Measurements from ENCODE around the gene SLC28A3.

Gene SLC28A3

GRCh38 chr9:84337252-84337651, 3.3 kb downstream of the SLC28A3 start:
- no peak overlapping the region for H3K27ac ChIP-seq (ENCODE audit: low read depth, low read length)
- no peaks in the 10 kb centered on the region for H3K36me3 ChIP-seq (ENCODE audit: control insufficient read depth, insufficient read depth, low read length)
- H3K27me3 ChIP-seq (ENCODE audit: control insufficient read depth, insufficient read depth, low read length) = no peaks in the 10 kb centered on the region
- H3K4me3 ChIP-seq (ENCODE audit: low read length) = no peak overlapping the region
- no peak overlapping the region for H3K9ac ChIP-seq (ENCODE audit: low read length)
- H3K4me1 ChIP-seq (ENCODE audit: control insufficient read depth, insufficient read depth, low read length) = no peaks in the 10 kb centered on the region

GRCh38 chr9:84331119-84331809, 9.3 kb downstream of the SLC28A3 start:
- Histone ChIP-seq H3K4me3 (ENCODE audit: low read length) (no peak overlapping the region), H3K27me3 (ENCODE audit: control insufficient read depth, insufficient read depth, low read length) (no peaks in the 10 kb centered on the region), H3K4me1 (ENCODE audit: control insufficient read depth, insufficient read depth, low read length) (no peaks in the 10 kb centered on the region), H3K9ac (ENCODE audit: low read length) (no peak overlapping the region), H3K27ac (ENCODE audit: low read depth, low read length) (no peak overlapping the region), H3K36me3 (ENCODE audit: control insufficient read depth, insufficient read depth, low read length) (no peaks in the 10 kb centered on the region)

DNA sequence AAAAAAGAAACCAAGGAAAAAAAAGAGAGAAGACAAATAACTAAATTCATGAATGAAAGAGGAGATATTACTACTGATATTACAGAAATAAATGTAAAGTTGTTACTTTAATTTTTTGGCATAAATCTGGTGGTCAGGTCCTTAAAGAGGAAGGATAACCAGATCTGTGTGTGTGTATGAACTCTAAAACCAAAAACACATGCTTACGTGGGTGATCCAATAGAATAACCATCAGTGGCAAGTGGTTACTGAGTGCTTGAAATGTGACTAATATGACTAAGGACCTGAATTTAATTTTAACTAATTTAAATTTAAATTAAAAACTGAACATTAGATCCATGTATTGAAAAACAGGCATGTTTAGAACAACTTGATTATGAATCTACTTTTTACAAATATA, 10.3 kb downstream of the SLC28A3 start:
- H3K27me3 ChIP-seq (ENCODE audit: control insufficient read depth, insufficient read depth, low read length) = no peaks in the 10 kb centered on the region
- H3K36me3 ChIP-seq (ENCODE audit: control insufficient read depth, insufficient read depth, low read length) = no peaks in the 10 kb centered on the region
- H3K4me3 ChIP-seq (ENCODE audit: low read length) = no peak overlapping the region
- H3K4me1 ChIP-seq (ENCODE audit: control insufficient read depth, insufficient read depth, low read length) = no peaks in the 10 kb centered on the region
- no peak overlapping the region for H3K27ac ChIP-seq (ENCODE audit: low read depth, low read length)
- H3K9ac ChIP-seq (ENCODE audit: low read length) = no peak overlapping the region

DNA sequence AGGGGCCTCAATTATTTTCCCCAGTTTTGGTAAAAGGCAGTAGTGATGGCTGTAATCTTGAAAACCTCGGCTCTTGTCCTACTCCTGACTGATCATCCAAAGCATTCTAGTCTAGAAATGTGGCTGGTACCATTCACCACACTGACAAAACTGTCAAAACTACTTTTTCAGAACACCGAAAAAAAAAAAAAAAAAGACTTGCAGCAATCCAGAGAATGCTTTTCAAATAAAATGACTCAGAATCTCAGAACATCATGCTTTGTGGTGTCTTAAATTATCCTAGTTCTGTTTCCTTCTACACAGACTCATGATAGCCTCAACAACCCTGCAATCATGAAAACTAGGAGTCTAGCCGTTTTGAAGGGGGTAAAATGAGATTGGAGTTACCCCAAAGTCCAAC, 13.4 kb downstream of the SLC28A3 start:
- no peaks in the 10 kb centered on the region for H3K27me3 ChIP-seq (ENCODE audit: control insufficient read depth, insufficient read depth, low read length)
- H3K36me3 ChIP-seq (ENCODE audit: control insufficient read depth, insufficient read depth, low read length) = no peaks in the 10 kb centered on the region
- H3K27ac ChIP-seq (ENCODE audit: low read depth, low read length) = no peak overlapping the region
- no peaks in the 10 kb centered on the region for H3K4me1 ChIP-seq (ENCODE audit: control insufficient read depth, insufficient read depth, low read length)
- H3K9ac ChIP-seq (ENCODE audit: low read length) = no peak overlapping the region
- no peak overlapping the region for H3K4me3 ChIP-seq (ENCODE audit: low read length)

DNA sequence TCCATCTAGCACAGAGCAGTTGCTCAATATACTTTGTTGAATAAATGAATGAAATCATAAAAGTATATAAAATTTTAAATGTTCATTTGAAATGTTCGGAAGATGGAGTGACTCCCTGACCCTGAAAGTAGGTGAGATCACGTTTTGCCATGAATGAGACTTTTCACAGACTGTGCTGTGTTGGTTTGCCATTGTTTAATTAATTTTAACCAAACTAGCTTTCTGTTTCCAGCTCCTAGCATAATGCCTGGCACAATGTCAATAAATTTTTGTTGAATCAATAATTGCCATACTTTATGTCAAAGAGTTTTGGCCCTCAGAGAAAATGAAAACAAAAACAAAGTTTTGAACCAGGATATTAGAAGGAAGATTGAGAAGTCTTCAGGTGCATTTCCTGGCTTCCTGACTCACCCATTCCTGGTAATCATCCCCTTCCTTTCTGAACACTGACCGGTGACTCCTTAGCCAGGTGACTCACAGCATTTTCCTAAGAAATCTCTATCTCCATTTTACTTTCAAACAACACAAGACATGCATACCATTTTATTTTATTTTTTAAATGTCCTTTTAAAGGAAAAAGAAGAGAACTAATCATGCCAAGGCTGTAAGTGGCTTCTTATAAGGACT, 15.1 kb downstream of the SLC28A3 start:
- H3K36me3 ChIP-seq (ENCODE audit: control insufficient read depth, insufficient read depth, low read length) = no peaks in the 10 kb centered on the region
- no peak overlapping the region for H3K9ac ChIP-seq (ENCODE audit: low read length)
- no peaks in the 10 kb centered on the region for H3K27me3 ChIP-seq (ENCODE audit: control insufficient read depth, insufficient read depth, low read length)
- H3K4me3 ChIP-seq (ENCODE audit: low read length) = no peak overlapping the region
- H3K4me1 ChIP-seq (ENCODE audit: control insufficient read depth, insufficient read depth, low read length) = no peaks in the 10 kb centered on the region
- no peak overlapping the region for H3K27ac ChIP-seq (ENCODE audit: low read depth, low read length)

- no peak overlapping the region for H3K4me3 ChIP-seq (ENCODE audit: low read length)
- no peak overlapping the region for H3K9ac ChIP-seq (ENCODE audit: low read length)
- H3K36me3 ChIP-seq (ENCODE audit: control insufficient read depth, insufficient read depth, low read length) = no peaks in the 10 kb centered on the region
- H3K4me1 ChIP-seq (ENCODE audit: control insufficient read depth, insufficient read depth, low read length) = no peaks in the 10 kb centered on the region
- H3K27ac ChIP-seq (ENCODE audit: low read depth, low read length) = no peak overlapping the region
- no peaks in the 10 kb centered on the region for H3K27me3 ChIP-seq (ENCODE audit: control insufficient read depth, insufficient read depth, low read length)
These were observed 15.7 kb downstream of the SLC28A3 start for GRCh38 chr9:84324811-84325210.

DNA sequence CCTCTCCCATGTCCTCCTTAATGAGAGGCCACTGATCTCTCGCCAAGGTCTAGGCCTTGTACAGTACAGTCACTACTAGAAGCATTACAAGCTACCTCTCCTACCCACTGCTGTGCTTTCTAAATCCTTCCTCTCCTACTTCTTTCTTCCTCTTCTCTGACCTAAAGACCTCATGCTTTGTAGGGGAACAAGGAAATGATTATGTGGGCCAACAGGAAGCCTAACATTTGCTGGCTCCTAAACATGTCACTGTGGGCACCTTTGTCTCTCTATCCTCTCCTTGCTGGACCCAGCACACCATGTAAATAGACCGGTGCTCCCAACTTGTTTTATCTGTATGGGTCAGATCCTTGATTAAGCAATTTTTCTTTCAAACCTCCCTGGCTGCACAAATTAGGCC, 16.7 kb downstream of the SLC28A3 start:
- no peak overlapping the region for H3K4me3 ChIP-seq (ENCODE audit: low read length)
- H3K9ac ChIP-seq (ENCODE audit: low read length) = no peak overlapping the region
- no peak overlapping the region for H3K27ac ChIP-seq (ENCODE audit: low read depth, low read length)
- no peaks in the 10 kb centered on the region for H3K4me1 ChIP-seq (ENCODE audit: control insufficient read depth, insufficient read depth, low read length)
- H3K27me3 ChIP-seq (ENCODE audit: control insufficient read depth, insufficient read depth, low read length) = no peaks in the 10 kb centered on the region
- no peaks in the 10 kb centered on the region for H3K36me3 ChIP-seq (ENCODE audit: control insufficient read depth, insufficient read depth, low read length)

GRCh38 chr9:84322828-84323227, 17.7 kb downstream of the SLC28A3 start:
- Histone ChIP-seq H3K27me3 (ENCODE audit: control insufficient read depth, insufficient read depth, low read length) (no peaks in the 10 kb centered on the region), H3K9ac (ENCODE audit: low read length) (no peak overlapping the region), H3K27ac (ENCODE audit: low read depth, low read length) (no peak overlapping the region), H3K36me3 (ENCODE audit: control insufficient read depth, insufficient read depth, low read length) (no peaks in the 10 kb centered on the region), H3K4me1 (ENCODE audit: control insufficient read depth, insufficient read depth, low read length) (no peaks in the 10 kb centered on the region), H3K4me3 (ENCODE audit: low read length) (no peak overlapping the region)

GRCh38 chr9:84320231-84320630, 20.3 kb downstream of the SLC28A3 start:
- no peaks in the 10 kb centered on the region for H3K4me1 ChIP-seq (ENCODE audit: control insufficient read depth, insufficient read depth, low read length)

GRCh38 chr9:84319632-84320031, 20.9 kb downstream of the SLC28A3 start:
- no peaks in the 10 kb centered on the region for H3K4me1 ChIP-seq (ENCODE audit: control insufficient read depth, insufficient read depth, low read length)
- H3K27me3 ChIP-seq (ENCODE audit: control insufficient read depth, insufficient read depth, low read length) = no peaks in the 10 kb centered on the region
- H3K36me3 ChIP-seq (ENCODE audit: control insufficient read depth, insufficient read depth, low read length) = no peaks in the 10 kb centered on the region
- no peak overlapping the region for H3K4me3 ChIP-seq (ENCODE audit: low read length)
- H3K9ac ChIP-seq (ENCODE audit: low read length) = no peak overlapping the region
- H3K27ac ChIP-seq (ENCODE audit: low read depth, low read length) = no peak overlapping the region

More at GRCh38 chr9:84320231-84320630, 20.3 kb downstream of the SLC28A3 start:
- Histone ChIP-seq H3K27me3 (ENCODE audit: control insufficient read depth, insufficient read depth, low read length) (no peaks in the 10 kb centered on the region), H3K36me3 (ENCODE audit: control insufficient read depth, insufficient read depth, low read length) (no peaks in the 10 kb centered on the region), H3K4me3 (ENCODE audit: low read length) (no peak overlapping the region), H3K27ac (ENCODE audit: low read depth, low read length) (no peak overlapping the region), H3K9ac (ENCODE audit: low read length) (no peak overlapping the region)

DNA sequence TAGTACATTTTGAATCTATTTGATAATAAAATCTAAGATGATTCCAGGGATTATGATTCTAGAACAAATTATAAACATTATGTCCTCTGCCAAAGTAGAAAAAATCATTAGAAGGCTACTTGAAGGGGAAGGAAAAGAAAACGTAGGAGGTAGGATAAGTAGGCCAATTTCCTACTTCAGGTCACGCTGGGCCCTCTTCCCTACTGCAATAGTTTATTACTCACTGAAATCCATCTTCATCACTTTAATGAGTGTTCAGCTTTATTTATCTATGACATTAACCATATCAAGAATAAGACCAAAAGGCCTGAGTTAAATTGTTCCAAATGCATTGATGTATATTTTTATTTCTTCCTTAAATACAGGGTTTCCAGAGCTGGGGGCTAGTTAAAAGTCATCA, 21.6 kb downstream of the SLC28A3 start:
- H3K9ac ChIP-seq (ENCODE audit: low read length) = no peak overlapping the region
- H3K27me3 ChIP-seq (ENCODE audit: control insufficient read depth, insufficient read depth, low read length) = no peaks in the 10 kb centered on the region
- no peak overlapping the region for H3K27ac ChIP-seq (ENCODE audit: low read depth, low read length)
- H3K4me3 ChIP-seq (ENCODE audit: low read length) = no peak overlapping the region
- no peaks in the 10 kb centered on the region for H3K4me1 ChIP-seq (ENCODE audit: control insufficient read depth, insufficient read depth, low read length)
- H3K36me3 ChIP-seq (ENCODE audit: control insufficient read depth, insufficient read depth, low read length) = no peaks in the 10 kb centered on the region

DNA sequence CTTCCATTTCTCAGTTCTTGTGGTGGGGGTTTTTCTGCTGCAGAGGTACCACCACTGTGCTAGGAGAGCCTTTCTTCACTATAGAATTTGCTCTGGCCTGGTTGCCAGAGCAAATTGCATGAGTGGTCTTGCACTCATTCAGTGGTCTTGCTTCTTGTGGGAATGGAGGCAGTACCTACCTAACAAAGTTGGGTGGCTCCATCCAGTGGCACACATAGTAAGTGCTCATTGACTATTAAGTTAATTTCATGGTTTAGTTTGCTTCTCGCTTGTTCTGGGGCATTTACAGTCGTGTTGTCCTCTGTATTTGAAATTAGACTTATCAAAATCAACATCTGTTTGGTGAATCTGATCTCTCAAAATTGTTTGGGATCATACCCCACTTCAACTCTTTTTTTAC, 23.0 kb downstream of the SLC28A3 start:
- Histone ChIP-seq H3K27me3 (ENCODE audit: control insufficient read depth, insufficient read depth, low read length) (no peaks in the 10 kb centered on the region), H3K4me3 (ENCODE audit: low read length) (no peak overlapping the region), H3K9ac (ENCODE audit: low read length) (no peak overlapping the region), H3K36me3 (ENCODE audit: control insufficient read depth, insufficient read depth, low read length) (no peaks in the 10 kb centered on the region), H3K4me1 (ENCODE audit: control insufficient read depth, insufficient read depth, low read length) (no peaks in the 10 kb centered on the region), H3K27ac (ENCODE audit: low read depth, low read length) (no peak overlapping the region)

- H3K4me3 ChIP-seq (ENCODE audit: low read length) = no peak overlapping the region
- H3K9ac ChIP-seq (ENCODE audit: low read length) = no peak overlapping the region
- H3K4me1 ChIP-seq (ENCODE audit: control insufficient read depth, insufficient read depth, low read length) = no peaks in the 10 kb centered on the region
These were observed 25.2 kb downstream of the SLC28A3 start for GRCh38 chr9:84315278-84315877.

More at GRCh38 chr9:84315278-84315877, 25.2 kb downstream of the SLC28A3 start:
- Histone ChIP-seq H3K27ac (ENCODE audit: low read depth, low read length) (no peak overlapping the region), H3K36me3 (ENCODE audit: control insufficient read depth, insufficient read depth, low read length) (no peaks in the 10 kb centered on the region), H3K27me3 (ENCODE audit: control insufficient read depth, insufficient read depth, low read length) (no peaks in the 10 kb centered on the region)
